Esophagus muscularis mucosa (tissue), 4 donors: ENCODE results near the gene WDR59. TPM values are rescaled to one million over a fixed set of nuclear protein-coding genes. Genes with fewer than 3 reads are reported as not detected.
"Not testable (repeated sequence)": the region's sequence is repeated elsewhere in the genome, so short reads cannot be mapped to it uniquely, and the experiment has no call there.

Experiments used
- DNase-seq: peaks from one replicate; pipeline ENCODE4 v3.0.0-alpha.2; 2017; ENCODE audit errors: extremely low spot score
- H3K27ac ChIP-seq, 4 donors: fragments of 200-600 bp; sonication (generic); replicated peaks in 1 of 4; 1 replicate in 3 of 4; 2 replicates in 1 of 4; pipeline ENCODE4 v1.5.1; 2016 to 2019; ENCODE audit warnings: mild to moderate bottlenecking in 1 of 4
- H3K27me3 ChIP-seq, 4 donors: fragments of 200-600 bp; sonication (generic); one replicate each; pipeline versions ENCODE4 v1.5.1 to v1.6.0; 2016 to 2019
- H3K36me3 ChIP-seq, 4 donors: fragments of 200-600 bp; sonication (generic); one replicate each; pipeline ENCODE4 v1.5.1; 2016 to 2019
- H3K4me1 ChIP-seq, 4 donors: fragments of 200-600 bp; sonication (generic); one replicate each; pipeline ENCODE4 v1.5.1; 2016 to 2019
- H3K4me3 ChIP-seq, 4 donors: fragments of 200-600 bp; sonication (generic); 1 replicate in 2 of 4; 2 replicates in 2 of 4; pipeline ENCODE4 v1.5.1; 2016 to 2019; ENCODE audit warnings: mild to moderate bottlenecking in 4 of 4, moderate library complexity in 1 of 4
- H3K9me3 ChIP-seq, 4 donors: fragments of 200-600 bp; sonication (generic); 1 replicate in 3 of 4; 2 replicates in 1 of 4; pipeline ENCODE4 v1.5.1; 2016 to 2019
- CTCF ChIP-seq, 3 experiments: fragments of 200-600 bp in 2 of 3; fragments of 450-650 bp in 1 of 3; sonication (generic) in 2 of 3; IDR thresholded peaks; one replicate each; pipeline ENCODE4 v1.5.1; 2017 to 2019; ENCODE audit warnings: antibody characterized with exemption in 3 of 3, mild to moderate bottlenecking in 2 of 3, moderate library complexity in 1 of 3
- EP300 ChIP-seq: sonication (generic); formaldehyde crosslinking; IDR thresholded peaks from one replicate; pipeline ENCODE4 v1.6.1; 2017; ENCODE audit warnings: antibody characterized with exemption
- POLR2A ChIP-seq: fragments of 450-650 bp; IDR thresholded peaks from one replicate; pipeline ENCODE4 v1.6.1; 2017; ENCODE audit warnings: antibody characterized with exemption, moderate library complexity, mild to moderate bottlenecking, low read depth
- POLR2AphosphoS5 ChIP-seq, 2 donors: sonication (generic); formaldehyde crosslinking; IDR thresholded peaks; one replicate each; pipeline ENCODE4 v1.6.1; 2017; ENCODE audit warnings: antibody characterized with exemption in 2 of 2
- WGBS: methylation state at CpG from one replicate; pipeline ENCODE4 v1.1.5; 2018; 5-methylcytosine and 5-hydroxymethylcytosine counted together
- intact Hi-C: fragments of 100-400 bp; cut with DNase I; formaldehyde crosslinking; loops from one replicate; pipeline ENCODE4 v1.15.1; 2023
- total RNA-seq, 4 donors: library from RNA; depleted of rRNA; stranded (reverse); fragments of >200 nt; gene quantifications; one replicate each; pipeline versions ENCODE4 v1.1.0 to v1.2.1, GENCODE V29; 2016

WDR59 gene
- total RNA-seq, 4 donors from 2014 or later: 15.7 to 27.2 (median 18.6) TPM

GRCh38 chr16:74844041-74844980 is 140.6 kb downstream of the WDR59 start:
- Histone ChIP-seq H3K9me3 (no peaks in the 10 kb centered on the region), H3K4me1 (peaks cover 0 to 8% (median 3%) of the 10 kb centered on the region in 4 donors), H3K4me3 (no peak overlapping the region), H3K27ac (no peak overlapping the region), H3K27me3 (no peaks in the 10 kb centered on the region), H3K36me3 (no peaks in the 10 kb centered on the region)
- no peak for DNase-seq
- WGBS: 80% methylated on average over 20 of the region's 20 CpGs
- TF ChIP-seq EP300: no peak
- no peak for TF ChIP-seq POLR2A
- no peak for TF ChIP-seq CTCF (IDR thresholded peaks at IDR 0.05)
- TF ChIP-seq POLR2AphosphoS5 (IDR thresholded peaks at IDR 0.05): no peak
- intact Hi-C loops: no loop called here

- H3K4me3 ChIP-seq, DNase-seq, H3K36me3 ChIP-seq, H3K27me3 ChIP-seq, intact Hi-C loops, H3K27ac ChIP-seq, H3K9me3 ChIP-seq, H3K4me1 ChIP-seq: not testable (repeated sequence)
- 85% methylated on average over 13 of the region's 14 CpGs for WGBS
Measured at GRCh38 chr16:74843381-74844035, 141.4 kb downstream of the WDR59 start.

- TF ChIP-seq EP300 (no peak), POLR2AphosphoS5 (IDR thresholded peaks at IDR 0.05) (no peak), CTCF (IDR thresholded peaks at IDR 0.05) (no peak), POLR2A (no peak)
- no peak overlapping the region for H3K4me3 ChIP-seq
- WGBS: 58% methylated on average over 6 of the region's 6 CpGs
- H3K27ac ChIP-seq: no peak overlapping the region
- no peaks in the 10 kb centered on the region for H3K36me3 ChIP-seq
- intact Hi-C loops: no loop called here
- H3K27me3 ChIP-seq: no peaks in the 10 kb centered on the region
- DNase-seq: no peak
- H3K9me3 ChIP-seq: no peaks in the 10 kb centered on the region
- peaks cover 0 to 10% (median 3%) of the 10 kb centered on the region in 4 donors for H3K4me1 ChIP-seq
Measured at GRCh38 chr16:74842413-74842812, 142.5 kb downstream of the WDR59 start.

- TF ChIP-seq POLR2A (no peak), EP300 (no peak), CTCF (IDR thresholded peaks at IDR 0.05) (no peak), POLR2AphosphoS5 (IDR thresholded peaks at IDR 0.05) (no peak)
- H3K9me3 ChIP-seq: no peaks in the 10 kb centered on the region
- no peak overlapping the region for H3K27ac ChIP-seq
- intact Hi-C loops: no loop called here
- no peaks in the 10 kb centered on the region for H3K27me3 ChIP-seq
- peaks cover 0 to 15% (median 8%) of the 10 kb centered on the region in 4 donors for H3K4me1 ChIP-seq
- DNase-seq: no peak
- H3K36me3 ChIP-seq: no peaks in the 10 kb centered on the region
- 68% methylated on average over 3 of the region's 3 CpGs for WGBS
- H3K4me3 ChIP-seq: no peak overlapping the region
Measured at GRCh38 chr16:74841904-74842303, 143.0 kb downstream of the WDR59 start.

GRCh38 chr16:74841469-74841868 is 143.5 kb downstream of the WDR59 start:
- DNase-seq: no peak

More at GRCh38 chr16:74841469-74841868, 143.5 kb downstream of the WDR59 start:
- Histone ChIP-seq H3K36me3 (no peaks in the 10 kb centered on the region), H3K9me3 (no peaks in the 10 kb centered on the region), H3K27me3 (no peaks in the 10 kb centered on the region), H3K27ac (no peak overlapping the region), H3K4me3 (no peak overlapping the region), H3K4me1 (peaks cover 0 to 19% (median 11%) of the 10 kb centered on the region in 4 donors)
- TF ChIP-seq POLR2AphosphoS5 (IDR thresholded peaks at IDR 0.05): no peak
- no peak for TF ChIP-seq POLR2A
- TF ChIP-seq EP300: no peak
- TF ChIP-seq CTCF (IDR thresholded peaks at IDR 0.05): no peak
- intact Hi-C loops: no loop called here
- WGBS: 80% methylated on average over 2 of the region's 2 CpGs
